ENCODE measurements around the gene HSPB7. TPM values are rescaled to one million over a fixed set of nuclear protein-coding genes. Genes with fewer than 3 reads are reported as not detected.

HSPB7 gene
- total RNA-seq, 3 donors from 2014 or later, result 1.5 to 78.0 (median 13.0) TPM

DNA sequence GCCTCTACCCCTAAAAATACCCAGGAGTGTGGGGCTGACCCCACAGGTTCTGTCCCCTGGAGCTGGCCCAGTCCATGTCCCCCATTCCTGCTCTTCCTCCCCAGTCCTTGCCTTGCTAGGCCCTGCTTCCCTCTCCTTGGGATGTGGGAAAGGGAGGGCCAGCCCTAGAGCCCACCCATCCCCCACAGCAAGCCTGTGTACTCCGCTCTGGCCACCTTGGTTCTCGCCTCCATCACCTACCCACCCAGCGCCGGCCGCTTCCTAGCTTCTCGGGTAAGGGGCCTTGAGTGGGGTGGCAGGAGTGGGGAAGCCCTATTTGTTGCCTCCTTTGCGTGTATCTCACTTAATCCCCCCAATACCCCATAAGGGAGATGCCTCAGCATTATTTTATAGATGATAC lies 32.5 kb upstream of the HSPB7 start:
- intact Hi-C loops (cut with DNase I, micrococcal nuclease), result loop anchor here in 1 of 2 donors (10.0 kb wide), 1 partner anchor 46 kb away; the partner anchor contains the start of gene SRARP
- DNase-seq (no peak), ATAC-seq (no peak)
- no peaks in the 10 kb centered on the region for H3K9me3 ChIP-seq
- no peak overlapping the region for H3K4me3 ChIP-seq
- TF ChIP-seq CTCF (IDR thresholded peaks at IDR 0.05), result no peak
- no peaks in the 10 kb centered on the region for H3K36me3 ChIP-seq (ENCODE audit: low read depth)
- peaks cover 3% of the 10 kb centered on the region for H3K4me1 ChIP-seq (ENCODE audit: low read depth)

GRCh38 chr1:16048573-16049189 lies 30.8 kb upstream of the HSPB7 start:
- peak in 2 of 3 donors; percentile 53 to 62 for DNase-seq
- H3K4me1 ChIP-seq (ENCODE audit: low read depth), result peaks cover 3% of the 10 kb centered on the region
- no peaks in the 10 kb centered on the region for H3K36me3 ChIP-seq (ENCODE audit: low read depth)
- intact Hi-C loops (cut with DNase I, micrococcal nuclease), result no loop called here
- peak; percentile 47 for ATAC-seq
- TF ChIP-seq CTCF (IDR thresholded peaks at IDR 0.05), result no peak
- H3K4me3 ChIP-seq, result no peak overlapping the region
- no peaks in the 10 kb centered on the region for H3K9me3 ChIP-seq

GRCh38 chr1:16047791-16048475 lies 30.1 kb upstream of the HSPB7 start:
- no peaks in the 10 kb centered on the region for H3K36me3 ChIP-seq (ENCODE audit: low read depth)
- TF ChIP-seq CTCF (IDR thresholded peaks at IDR 0.05), result no peak

DNA sequence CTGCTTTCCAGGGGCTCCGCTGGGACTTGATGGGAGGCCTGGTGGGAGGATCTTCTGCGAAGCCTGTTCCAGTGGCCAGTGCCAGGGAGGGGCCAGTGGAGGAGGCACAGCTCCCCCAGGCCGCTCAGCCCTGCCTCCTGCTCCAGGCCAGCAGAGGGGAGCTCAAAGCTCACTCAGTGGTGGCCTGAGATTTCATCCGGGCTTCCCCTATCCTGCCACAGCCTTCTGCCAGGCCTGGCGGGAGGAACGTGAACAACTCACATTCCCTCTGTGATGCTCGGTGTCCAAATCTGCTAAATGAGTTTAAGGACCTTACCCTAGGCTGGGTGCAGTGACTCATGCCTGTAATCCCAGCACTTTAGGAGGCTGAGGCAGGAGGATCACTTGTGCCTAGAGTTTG lies 29.0 kb upstream of the HSPB7 start:
- intact Hi-C loops (cut with DNase I, micrococcal nuclease), result no loop called here
- Histone ChIP-seq H3K36me3 (ENCODE audit: low read depth) (no peaks in the 10 kb centered on the region), H3K9me3 (no peaks in the 10 kb centered on the region), H3K4me1 (ENCODE audit: low read depth) (peaks cover 3% of the 10 kb centered on the region), H3K4me3 (no peak overlapping the region)
- DNase-seq (no peak), ATAC-seq (peak; percentile 3)
- TF ChIP-seq CTCF (IDR thresholded peaks at IDR 0.05), result no peak

More at GRCh38 chr1:16047791-16048475, 30.1 kb upstream of the HSPB7 start:
- H3K4me1 ChIP-seq (ENCODE audit: low read depth), result peaks cover 3% of the 10 kb centered on the region
- no peaks in the 10 kb centered on the region for H3K9me3 ChIP-seq
- H3K4me3 ChIP-seq, result no peak overlapping the region
- no peak for DNase-seq
- intact Hi-C loops (cut with DNase I, micrococcal nuclease), result no loop called here
- ATAC-seq, result no peak

GRCh38 chr1:16043950-16044349 lies 26.1 kb upstream of the HSPB7 start:
- Histone ChIP-seq H3K4me3 (no peak overlapping the region), H3K9me3 (no peaks in the 10 kb centered on the region), H3K36me3 (ENCODE audit: low read depth) (no peaks in the 10 kb centered on the region), H3K4me1 (ENCODE audit: low read depth) (peaks cover 3% of the 10 kb centered on the region)
- no peak for TF ChIP-seq CTCF (IDR thresholded peaks at IDR 0.05)
- DNase-seq (no peak), ATAC-seq (no peak)
- intact Hi-C loops (cut with DNase I, micrococcal nuclease), result no loop called here
